Activated B cell treated with CpG ODN at 0.5 μM for 24 hours (primary cell): Measurements from ENCODE around the gene TRAF2. TPM values are rescaled to one million over a fixed set of nuclear protein-coding genes. Genes with fewer than 3 reads are reported as not detected.

Experiments used
- ATAC-seq: fragments of 200-7000 bp; cut with Tn5 transposase; one replicate; pipeline ENCODE4 v1.10.0; 2021; ENCODE audit warnings: low read depth, mild to moderate bottlenecking, moderate library complexity
- CTCF ChIA-PET: fragments of 350-600 bp; sonication (Branson Sonifier 250); formaldehyde crosslinking; loops from one replicate; lab custom pipeline; 2021; ENCODE audit warnings: antibody characterized with exemption; lab: Charles Lee
- POLR2A ChIA-PET: fragments of 350-600 bp; sonication (Branson Sonifier 250); formaldehyde crosslinking; loops from one replicate; lab custom pipeline; 2021; ENCODE audit warnings: antibody characterized with exemption; lab: Charles Lee
- DNase-seq: peaks from one replicate; pipeline ENCODE4 v3.0.0; 2022
- H3K27ac Mint-ChIP-seq: one replicate; pipeline ENCODE4 v1.8.0; 2020; ENCODE audit warnings: mixed read lengths
- H3K27me3 Mint-ChIP-seq: one replicate; pipeline ENCODE4 v1.8.0; 2021; ENCODE audit warnings: mixed read lengths
- H3K36me3 Mint-ChIP-seq: one replicate; pipeline ENCODE4 v1.8.0; 2021; ENCODE audit warnings: low read depth, mixed read lengths
- H3K4me1 Mint-ChIP-seq: one replicate; pipeline ENCODE4 v1.8.0; 2021; ENCODE audit warnings: mixed read lengths
- H3K4me3 Mint-ChIP-seq: one replicate; pipeline ENCODE4 v1.8.0; 2020; ENCODE audit warnings: mild to moderate bottlenecking, mixed read lengths
- H3K9me3 Mint-ChIP-seq: one replicate; pipeline ENCODE4 v1.8.0; 2020; ENCODE audit warnings: mixed read lengths
- CTCF ChIP-seq: fragments of 200-600 bp; IDR thresholded peaks from one replicate; pipeline ENCODE4 v1.8.0; 2022; ENCODE audit warnings: antibody characterized with exemption, mild to moderate bottlenecking
- intact Hi-C: fragments of 100-400 bp; cut with micrococcal nuclease; formaldehyde crosslinking; loops from one replicate; pipeline ENCODE4 v1.15.1; 2024
- total RNA-seq: library from RNA; stranded (reverse); gene quantifications from 2 replicates; pipeline ENCODE4 v1.2.3, GENCODE V29; 2022

Gene TRAF2
- total RNA-seq, 1 donor from 2014 or later: 58.2 TPM

GRCh38 chr9:136888454-136888853, 2.1 kb downstream of the TRAF2 start:
- Mint-ChIP-seq H3K27me3 (no peaks in the 10 kb centered on the region), H3K27ac (no peak overlapping the region), H3K4me3 (no peak overlapping the region), H3K36me3 (peaks cover 35% of the 10 kb centered on the region), H3K4me1 (peaks cover 30% of the 10 kb centered on the region), H3K9me3 (no peaks in the 10 kb centered on the region)
- no peak for TF ChIP-seq CTCF
- DNase-seq (no peak), ATAC-seq (no peak)
- CTCF ChIA-PET: interaction anchor here (1.0 kb wide), 1 partner anchor 131 kb away, joined by 3 read pairs; no protein-coding TSS in a partner anchor
- POLR2A ChIA-PET: interaction anchor here (3.8 kb wide), 1 partner anchor 12 kb away, joined by 95 read pairs; no protein-coding TSS in a partner anchor
- intact Hi-C loops: loop anchor here (10.0 kb wide), 1 partner anchor 336 kb away; the partner anchor contains the start of genes CYSRT1, RNF208 and RNF224

- no peaks in the 10 kb centered on the region for H3K27me3 Mint-ChIP-seq
- POLR2A ChIA-PET: no interaction called here
- intact Hi-C loops: loop anchor here (10.0 kb wide), 1 partner anchor 335 kb away; the partner anchor contains the start of genes CYSRT1, RNF208 and RNF224
- no peaks in the 10 kb centered on the region for H3K9me3 Mint-ChIP-seq
- DNase-seq (no peak), ATAC-seq (no peak)
- no peak for TF ChIP-seq CTCF
- H3K4me3 Mint-ChIP-seq: no peak overlapping the region
- no peak overlapping the region for H3K27ac Mint-ChIP-seq
- peaks cover 43% of the 10 kb centered on the region for H3K36me3 Mint-ChIP-seq
- peaks cover 37% of the 10 kb centered on the region for H3K4me1 Mint-ChIP-seq
- CTCF ChIA-PET: no interaction called here
These were observed 3.5 kb downstream of the TRAF2 start for GRCh38 chr9:136889858-136890257.

DNA sequence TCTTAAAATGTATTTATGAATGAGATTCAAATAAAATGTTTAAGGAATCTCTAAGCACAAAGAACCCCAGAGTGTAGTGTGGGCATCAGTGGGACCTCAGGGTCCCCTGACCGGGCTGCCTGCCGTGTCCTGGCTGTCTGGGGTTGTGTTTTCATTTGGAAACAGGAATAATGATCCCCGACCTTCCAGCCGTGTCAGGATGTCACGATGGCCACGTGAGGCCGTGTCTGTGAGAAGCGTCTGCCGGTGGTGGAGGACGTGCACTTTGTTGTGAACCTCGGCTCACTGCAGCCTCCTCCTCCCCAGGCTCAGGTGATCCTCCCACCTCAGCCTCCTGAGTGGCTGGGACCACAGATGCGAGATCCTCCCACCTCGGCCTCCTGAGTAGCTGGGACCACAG, 4.3 kb downstream of the TRAF2 start:
- Mint-ChIP-seq H3K4me1 (peaks cover 34% of the 10 kb centered on the region), H3K4me3 (no peak overlapping the region), H3K9me3 (no peaks in the 10 kb centered on the region), H3K27ac (no peak overlapping the region), H3K27me3 (no peaks in the 10 kb centered on the region), H3K36me3 (peaks cover 49% of the 10 kb centered on the region)
- intact Hi-C loops: no loop called here
- ChIA-PET POLR2A (interaction anchor here (0.7 kb wide), 1 partner anchor 29 kb away, joined by 5 read pairs; no protein-coding TSS in a partner anchor), CTCF (interaction anchor here (0.7 kb wide), 1 partner anchor 14 kb away, joined by 3 read pairs; no protein-coding TSS in a partner anchor)
- DNase-seq (no peak), ATAC-seq (no peak)
- no peak for TF ChIP-seq CTCF

GRCh38 chr9:136896027-136896426, 9.7 kb downstream of the TRAF2 start:
- intact Hi-C loops: no loop called here
- H3K36me3 Mint-ChIP-seq: peaks cover 58% of the 10 kb centered on the region
- ChIA-PET CTCF (no interaction called here), POLR2A (interaction anchor here (8.2 kb wide), 1 partner anchor 9 kb away, joined by 95 read pairs; the partner anchor contains the start of gene TRAF2)
- H3K27me3 Mint-ChIP-seq: no peaks in the 10 kb centered on the region
- TF ChIP-seq CTCF: no peak
- DNase-seq: no peak
- no peak overlapping the region for H3K4me3 Mint-ChIP-seq
- no peak overlapping the region for H3K27ac Mint-ChIP-seq
- no peak for ATAC-seq
- no peaks in the 10 kb centered on the region for H3K9me3 Mint-ChIP-seq
- peaks cover 45% of the 10 kb centered on the region for H3K4me1 Mint-ChIP-seq

- H3K27me3 Mint-ChIP-seq: no peaks in the 10 kb centered on the region
- no peak for TF ChIP-seq CTCF
- ChIA-PET POLR2A (interaction anchor here (2.4 to 8.2 kb wide), 2 partner anchors 11 to 17 kb away, joined by 12 to 95 read pairs; partner anchors contain the start of gene TRAF2), CTCF (interaction anchor here (1.4 kb wide), 1 partner anchor 55 kb away, joined by 3 read pairs; no protein-coding TSS in a partner anchor)
- intact Hi-C loops: no loop called here
- no peaks in the 10 kb centered on the region for H3K9me3 Mint-ChIP-seq
- peaks cover 60% of the 10 kb centered on the region for H3K4me1 Mint-ChIP-seq
- H3K4me3 Mint-ChIP-seq: no peak overlapping the region
- peaks cover 59% of the 10 kb centered on the region for H3K36me3 Mint-ChIP-seq
- DNase-seq (no peak), ATAC-seq (no peak)
- H3K27ac Mint-ChIP-seq: peak overlapping the region; percentile 35
These were observed 12.3 kb downstream of the TRAF2 start for GRCh38 chr9:136898483-136899100.
